Fibroblast of lung (primary cell): ENCODE measurements around the gene AFMID. TPM values are rescaled to one million over a fixed set of nuclear protein-coding genes. Genes with fewer than 3 reads are reported as not detected.
A peak's percentile ranks its signal among the peaks of the same experiment; 100 is the strongest.

Source experiments
- DNase-seq, 2 donors: peaks; one replicate each; pipeline versions ENCODE4 v3.0.0 to v3.0.0-alpha.2; 2010; ENCODE audit warnings: low read depth in 2 of 2
- H2AFZ ChIP-seq: 2 replicates; pipeline ENCODE4 v1.5.1; 2012; ENCODE audit warnings: low read length, control low read depth, inconsistent platforms
- H3K27ac ChIP-seq: 2 replicates; pipeline ENCODE4 v1.5.1; 2011; ENCODE audit warnings: low read length, control low read depth; ENCODE audit not compliant: insufficient read depth
- H3K27me3 ChIP-seq: 2 replicates; pipeline ENCODE4 v1.5.1; 2011; ENCODE audit warnings: mild to moderate bottlenecking, low read length; ENCODE audit not compliant: control insufficient read depth, insufficient read depth
- H3K36me3 ChIP-seq: 2 replicates; pipeline ENCODE4 v1.5.1; 2011; ENCODE audit warnings: low read length; ENCODE audit not compliant: control insufficient read depth, insufficient read depth
- H3K4me1 ChIP-seq: 2 replicates; pipeline ENCODE4 v1.5.1; 2011; ENCODE audit warnings: low read length; ENCODE audit not compliant: control insufficient read depth, insufficient read depth; ENCODE audit errors: extremely low read depth
- H3K4me2 ChIP-seq: 2 replicates; pipeline ENCODE4 v1.5.1; 2011; ENCODE audit warnings: low read length, control low read depth; ENCODE audit not compliant: insufficient read depth; ENCODE audit errors: extremely low read depth
- H3K4me3 ChIP-seq, 4 experiments: fragments of 200-600 bp in 1 of 4; sonication (generic) in 1 of 4; replicated peaks in 1 of 4; 2 replicates each; pipeline ENCODE4 v1.5.1; 2011 to 2016; ENCODE audit warnings: low read length in 4 of 4, low read depth in 3 of 4, mild to moderate bottlenecking in 3 of 4, control low read depth in 2 of 4, inconsistent platforms in 1 of 4, mixed read lengths in 1 of 4; ENCODE audit not compliant: insufficient read depth in 1 of 4; ENCODE audit errors: control extremely low read depth in 1 of 4
- H3K79me2 ChIP-seq: 2 replicates; pipeline ENCODE4 v1.5.1; 2012; ENCODE audit warnings: mild to moderate bottlenecking, low read length, inconsistent platforms; ENCODE audit not compliant: control insufficient read depth, insufficient read depth
- H3K9ac ChIP-seq: 2 replicates; pipeline ENCODE4 v1.5.1; 2011; ENCODE audit warnings: mild to moderate bottlenecking, low read length, control low read depth; ENCODE audit not compliant: insufficient read depth
- H3K9me3 ChIP-seq: 2 replicates; pipeline ENCODE4 v1.5.1; 2012; ENCODE audit warnings: low read depth, low read length; ENCODE audit not compliant: control insufficient read depth, insufficient read depth
- H4K20me1 ChIP-seq: 2 replicates; pipeline ENCODE4 v1.5.1; 2011; ENCODE audit warnings: low read length; ENCODE audit not compliant: control insufficient read depth, insufficient read depth; ENCODE audit errors: extremely low read depth
- EZH2 ChIP-seq: IDR thresholded peaks from 2 replicates; pipeline ENCODE4 v1.5.1; 2012; ENCODE audit warnings: low read length, control low read depth, mild to moderate bottlenecking; ENCODE audit errors: missing control alignments
- polyA plus RNA-seq, 2 donors: library from polyadenylated mRNA; depleted of rRNA in 1 of 2; stranded (reverse) in 1 of 2; unstranded in 1 of 2; fragments of >200 nt; gene quantifications; 2 replicates each; pipeline ENCODE4 v1.2.1, GENCODE V29; 2011 to 2012; ENCODE audit warnings: missing spikeins in 1 of 2
- total RNA-seq: library from RNA; depleted of rRNA; stranded (reverse); fragments of >200 nt; gene quantifications from 2 replicates; pipeline ENCODE4 v1.2.1, GENCODE V29; 2014
- TF ChIP-seq, protein P1 (sequence below), 2 donors: IDR thresholded peaks in 1 of 2; conservative IDR thresholded peaks in 1 of 2; 1 replicate in 1 of 2; 2 replicates in 1 of 2; pipeline ENCODE4 v1.5.1; 2011 to 2012; ENCODE audit warnings: low read length in 2 of 2, control low read depth in 1 of 2, inconsistent platforms in 1 of 2, low read depth in 1 of 2, mild to moderate bottlenecking in 1 of 2

AFMID gene
- total and polyA plus RNA-seq, 2 donors (not counting 1 experiment from before 2014, with no cell fraction given): 28.1 to 29.2 TPM

DNA sequence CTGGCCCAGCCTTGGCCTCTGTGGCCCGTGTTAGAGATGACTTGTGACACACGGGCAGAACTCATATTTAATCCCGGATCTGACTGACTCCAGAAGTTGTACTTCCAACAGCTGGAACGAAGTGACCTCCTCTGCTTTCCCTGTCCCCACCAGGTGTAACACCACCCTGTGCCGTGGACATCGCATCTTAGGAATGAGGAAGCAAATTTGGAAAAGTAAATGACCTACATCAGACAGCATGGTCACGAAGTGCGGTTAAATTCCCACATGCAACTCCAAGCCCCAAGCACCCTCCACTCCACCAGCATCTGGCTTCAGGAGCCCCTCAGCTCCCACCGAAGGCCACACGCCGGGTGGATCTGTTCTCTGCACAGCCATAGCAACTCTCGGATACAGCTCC lies 3.2 kb upstream of the AFMID start:
- Histone ChIP-seq H3K79me2 (peaks cover 6% of the 10 kb centered on the region), H3K27ac (no peak overlapping the region), H3K4me2 (peak overlapping the region; percentile 51), H2AFZ (peak overlapping the region; percentile 33), H4K20me1 (no peaks in the 10 kb centered on the region), H3K9me3 (no peaks in the 10 kb centered on the region), H3K4me1 (peaks cover 4% of the 10 kb centered on the region), H3K36me3 (peaks cover 6% of the 10 kb centered on the region), H3K27me3 (no peaks in the 10 kb centered on the region), H3K4me3 (no peak overlapping the region), H3K9ac (no peak overlapping the region)
- no peak for DNase-seq
- TF ChIP-seq, protein P1, sequence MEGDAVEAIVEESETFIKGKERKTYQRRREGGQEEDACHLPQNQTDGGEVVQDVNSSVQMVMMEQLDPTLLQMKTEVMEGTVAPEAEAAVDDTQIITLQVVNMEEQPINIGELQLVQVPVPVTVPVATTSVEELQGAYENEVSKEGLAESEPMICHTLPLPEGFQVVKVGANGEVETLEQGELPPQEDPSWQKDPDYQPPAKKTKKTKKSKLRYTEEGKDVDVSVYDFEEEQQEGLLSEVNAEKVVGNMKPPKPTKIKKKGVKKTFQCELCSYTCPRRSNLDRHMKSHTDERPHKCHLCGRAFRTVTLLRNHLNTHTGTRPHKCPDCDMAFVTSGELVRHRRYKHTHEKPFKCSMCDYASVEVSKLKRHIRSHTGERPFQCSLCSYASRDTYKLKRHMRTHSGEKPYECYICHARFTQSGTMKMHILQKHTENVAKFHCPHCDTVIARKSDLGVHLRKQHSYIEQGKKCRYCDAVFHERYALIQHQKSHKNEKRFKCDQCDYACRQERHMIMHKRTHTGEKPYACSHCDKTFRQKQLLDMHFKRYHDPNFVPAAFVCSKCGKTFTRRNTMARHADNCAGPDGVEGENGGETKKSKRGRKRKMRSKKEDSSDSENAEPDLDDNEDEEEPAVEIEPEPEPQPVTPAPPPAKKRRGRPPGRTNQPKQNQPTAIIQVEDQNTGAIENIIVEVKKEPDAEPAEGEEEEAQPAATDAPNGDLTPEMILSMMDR (conservative IDR thresholded peaks at IDR 0.05 in 1 of 2, IDR thresholded peaks at IDR 0.05 in 1 of 2; ENCODE audit: low read depth in 1 of 2, low read length in 2 of 2): no peak
- no peak for TF ChIP-seq EZH2

DNA sequence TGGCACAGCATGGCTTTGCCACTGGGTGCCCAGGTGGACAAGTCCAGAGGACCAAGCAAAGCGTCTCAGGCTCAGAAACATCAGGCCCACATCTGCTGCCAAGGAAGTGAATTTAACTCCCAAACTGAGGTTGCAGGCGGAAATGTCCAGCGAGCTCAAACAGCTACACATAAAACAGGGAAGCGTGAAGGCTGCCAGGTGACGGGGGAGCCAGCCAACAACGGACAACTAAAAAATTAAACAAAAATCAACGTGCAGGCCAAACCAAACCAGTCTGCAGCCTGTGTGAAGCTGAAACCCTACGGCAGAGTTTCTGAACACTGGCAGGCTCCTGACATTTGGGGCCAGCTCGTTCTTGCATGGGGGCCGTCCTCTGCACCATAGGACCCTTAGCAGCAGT lies 2.8 kb upstream of the AFMID start:
- Histone ChIP-seq H3K79me2 (peaks cover 6% of the 10 kb centered on the region), H4K20me1 (no peaks in the 10 kb centered on the region), H3K4me1 (peaks cover 4% of the 10 kb centered on the region), H2AFZ (peak overlapping the region; percentile 33), H3K36me3 (peaks cover 6% of the 10 kb centered on the region), H3K4me3 (no peak overlapping the region), H3K9ac (no peak overlapping the region), H3K9me3 (no peaks in the 10 kb centered on the region), H3K27me3 (no peaks in the 10 kb centered on the region), H3K27ac (no peak overlapping the region), H3K4me2 (peak overlapping the region; percentile 51)
- TF ChIP-seq EZH2: no peak
- TF ChIP-seq, protein P1 (conservative IDR thresholded peaks at IDR 0.05 in 1 of 2, IDR thresholded peaks at IDR 0.05 in 1 of 2; ENCODE audit: low read depth in 1 of 2, low read length in 2 of 2): no peak
- DNase-seq: no peak

DNA sequence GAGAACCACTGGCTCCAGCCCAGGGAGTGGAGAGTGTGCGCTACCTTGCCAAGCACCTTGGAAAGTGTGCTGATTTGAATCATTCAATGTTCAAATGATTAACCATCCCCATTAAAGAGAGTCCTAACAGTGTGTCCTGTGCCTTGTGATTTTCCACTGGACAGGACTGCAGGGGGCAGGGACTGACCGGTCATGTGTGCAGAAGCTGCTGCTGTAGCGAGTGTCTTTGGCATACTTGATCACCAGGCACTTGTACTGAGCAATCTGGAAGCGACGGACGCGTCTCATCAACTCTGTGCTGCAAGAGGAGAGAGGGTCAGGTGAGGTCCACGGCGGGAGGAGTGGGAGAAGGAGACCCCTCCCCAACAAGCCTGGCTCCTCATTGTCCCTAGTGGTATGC lies 2.3 kb upstream of the AFMID start:
- H3K36me3 ChIP-seq: peaks cover 6% of the 10 kb centered on the region
- H3K4me2 ChIP-seq: peak overlapping the region; percentile 35
- no peak for TF ChIP-seq EZH2
- TF ChIP-seq, protein P1 (conservative IDR thresholded peaks at IDR 0.05 in 1 of 2, IDR thresholded peaks at IDR 0.05 in 1 of 2; ENCODE audit: low read depth in 1 of 2, low read length in 2 of 2): no peak
- DNase-seq: no peak
- no peak overlapping the region for H3K4me3 ChIP-seq
- peaks cover 6% of the 10 kb centered on the region for H3K79me2 ChIP-seq
- H3K27ac ChIP-seq: no peak overlapping the region
- H3K27me3 ChIP-seq: no peaks in the 10 kb centered on the region
- no peaks in the 10 kb centered on the region for H3K9me3 ChIP-seq
- H3K4me1 ChIP-seq: peaks cover 4% of the 10 kb centered on the region
- H3K9ac ChIP-seq: no peak overlapping the region
- H4K20me1 ChIP-seq: no peaks in the 10 kb centered on the region
- H2AFZ ChIP-seq: no peak overlapping the region
